BLaER1 (cell line): ENCODE measurements around the gene ASTN2.

Experiments used
- H3K27ac ChIP-seq: shearing (Covaris generic); formaldehyde crosslinking; 2 replicates; pipeline ENCODE4 v1.8.1; 2022
- H3K27me3 ChIP-seq: shearing (Covaris generic); formaldehyde crosslinking; 2 replicates; pipeline ENCODE4 v1.8.1; 2022
- H3K36me3 ChIP-seq: shearing (Covaris generic); formaldehyde crosslinking; 2 replicates; pipeline ENCODE4 v1.8.1; 2022
- H3K4me1 ChIP-seq: shearing (Covaris generic); formaldehyde crosslinking; 2 replicates; pipeline ENCODE4 v1.8.1; 2022
- H3K4me2 ChIP-seq: shearing (Covaris generic); formaldehyde crosslinking; 2 replicates; pipeline ENCODE4 v1.8.1; 2022
- H3K4me3 ChIP-seq: shearing (Covaris generic); formaldehyde crosslinking; 2 replicates; pipeline ENCODE4 v1.8.1; 2022
- H3K9ac ChIP-seq: shearing (Covaris generic); formaldehyde crosslinking; 2 replicates; pipeline ENCODE4 v1.8.1; 2022
- H3K9me3 ChIP-seq: shearing (Covaris generic); formaldehyde crosslinking; 2 replicates; pipeline ENCODE4 v1.8.1; 2022
- H4K20me1 ChIP-seq: shearing (Covaris generic); formaldehyde crosslinking; 2 replicates; pipeline ENCODE4 v1.8.1; 2022
- Cebpa-rat ChIP-seq: shearing (Covaris generic); IDR thresholded peaks from 2 replicates; pipeline ENCODE4 v1.8.1; 2022

ASTN2 gene

DNA sequence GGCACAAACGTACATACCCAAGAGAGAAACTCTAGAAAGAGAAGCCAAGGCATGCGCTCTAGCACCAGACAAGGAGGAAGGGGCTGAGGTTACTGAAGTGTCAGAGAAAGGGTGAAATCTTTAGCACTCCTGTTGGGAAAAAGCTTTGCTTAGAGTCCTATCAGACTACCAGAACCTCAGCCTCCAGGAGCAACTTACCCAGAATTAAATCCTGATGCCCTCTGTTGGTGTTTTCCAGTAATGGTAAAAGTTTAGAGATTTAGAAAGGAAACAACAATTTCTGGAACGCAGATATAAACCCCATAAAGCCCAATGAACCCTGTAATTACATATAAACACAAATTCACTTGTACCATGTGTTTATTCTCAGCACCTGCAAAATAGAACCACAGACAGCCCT lies 33.2 kb upstream of the ASTN2 start:
- Histone ChIP-seq H3K9me3 (no peaks in the 10 kb centered on the region), H3K4me3 (no peak overlapping the region), H4K20me1 (no peaks in the 10 kb centered on the region), H3K9ac (no peak overlapping the region), H3K4me2 (no peak overlapping the region), H3K27ac (no peak overlapping the region), H3K27me3 (no peaks in the 10 kb centered on the region), H3K36me3 (no peaks in the 10 kb centered on the region), H3K4me1 (no peaks in the 10 kb centered on the region)
- TF ChIP-seq Cebpa-rat, result no peak

DNA sequence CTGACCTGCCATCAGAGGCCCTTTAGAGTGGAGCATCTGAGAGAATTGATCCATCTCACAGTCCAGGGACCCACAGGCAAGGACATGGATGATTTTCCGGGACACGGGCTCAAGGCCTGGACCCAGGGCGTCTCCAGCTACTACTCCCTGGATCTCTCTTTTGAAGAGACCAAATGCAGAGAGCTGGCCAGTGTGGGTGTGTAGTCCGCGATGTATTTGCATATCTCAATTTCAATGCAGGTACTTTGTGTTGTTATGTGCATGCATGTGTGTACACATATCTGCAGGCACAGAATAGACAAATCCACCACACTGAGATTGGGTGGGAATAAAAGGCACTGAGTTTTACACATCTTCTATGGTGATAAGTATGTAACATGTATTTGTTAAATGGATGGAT lies 30.8 kb upstream of the ASTN2 start:
- TF ChIP-seq Cebpa-rat, result no peak
- no peaks in the 10 kb centered on the region for H3K36me3 ChIP-seq
- no peaks in the 10 kb centered on the region for H3K9me3 ChIP-seq
- no peaks in the 10 kb centered on the region for H3K27me3 ChIP-seq
- no peak overlapping the region for H3K9ac ChIP-seq
- H3K4me2 ChIP-seq, result no peak overlapping the region
- no peaks in the 10 kb centered on the region for H3K4me1 ChIP-seq
- H3K27ac ChIP-seq, result no peak overlapping the region
- H4K20me1 ChIP-seq, result no peaks in the 10 kb centered on the region
- no peak overlapping the region for H3K4me3 ChIP-seq

DNA sequence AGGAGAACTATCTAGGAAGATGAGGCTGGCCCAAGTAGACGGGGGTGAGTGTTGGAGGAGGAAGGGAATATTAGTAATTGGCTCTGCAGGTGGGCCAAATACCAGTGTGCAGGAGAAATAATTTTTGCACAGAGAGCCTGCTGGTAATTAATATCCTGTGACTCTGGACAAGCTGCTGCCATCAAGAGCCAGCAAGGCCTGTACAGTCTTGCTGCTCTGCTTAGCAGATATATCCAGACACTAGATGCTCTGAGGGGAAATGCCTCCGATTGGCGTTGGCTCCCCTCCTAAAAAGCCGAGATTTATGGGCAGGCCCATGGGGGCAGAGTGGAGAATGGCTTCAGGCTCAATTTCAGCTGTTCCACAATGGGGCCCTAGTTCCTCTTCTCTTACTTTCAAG lies 29.6 kb upstream of the ASTN2 start:
- no peak for TF ChIP-seq Cebpa-rat
- Histone ChIP-seq H4K20me1 (no peaks in the 10 kb centered on the region), H3K36me3 (no peaks in the 10 kb centered on the region), H3K9ac (no peak overlapping the region), H3K27ac (no peak overlapping the region), H3K9me3 (no peaks in the 10 kb centered on the region), H3K4me2 (no peak overlapping the region), H3K4me3 (no peak overlapping the region), H3K27me3 (no peaks in the 10 kb centered on the region), H3K4me1 (no peaks in the 10 kb centered on the region)

DNA sequence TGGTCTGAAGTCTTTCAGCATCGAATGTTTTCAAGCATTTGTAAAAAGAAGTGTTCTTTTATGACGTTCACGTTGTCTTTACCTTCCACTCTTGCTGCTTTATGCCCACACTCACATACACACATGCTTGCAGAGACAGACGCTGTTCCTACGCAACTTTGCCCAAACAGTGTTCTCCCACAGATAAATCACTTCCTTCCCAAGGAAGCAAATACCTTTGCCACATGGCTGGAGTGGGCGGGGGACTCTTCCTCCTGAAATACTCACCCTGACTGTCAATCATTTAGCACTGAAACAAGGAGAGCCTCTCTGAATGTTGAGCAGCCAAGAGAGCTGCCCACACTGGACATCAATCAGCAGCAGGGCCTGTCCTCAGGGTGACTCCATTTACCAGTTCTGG lies 22.4 kb upstream of the ASTN2 start:
- Histone ChIP-seq H3K27ac (no peak overlapping the region), H3K4me3 (no peak overlapping the region), H3K4me1 (no peaks in the 10 kb centered on the region), H3K9me3 (no peaks in the 10 kb centered on the region), H3K27me3 (no peaks in the 10 kb centered on the region), H3K4me2 (no peak overlapping the region), H4K20me1 (no peaks in the 10 kb centered on the region), H3K9ac (no peak overlapping the region), H3K36me3 (no peaks in the 10 kb centered on the region)
- TF ChIP-seq Cebpa-rat, result no peak

DNA sequence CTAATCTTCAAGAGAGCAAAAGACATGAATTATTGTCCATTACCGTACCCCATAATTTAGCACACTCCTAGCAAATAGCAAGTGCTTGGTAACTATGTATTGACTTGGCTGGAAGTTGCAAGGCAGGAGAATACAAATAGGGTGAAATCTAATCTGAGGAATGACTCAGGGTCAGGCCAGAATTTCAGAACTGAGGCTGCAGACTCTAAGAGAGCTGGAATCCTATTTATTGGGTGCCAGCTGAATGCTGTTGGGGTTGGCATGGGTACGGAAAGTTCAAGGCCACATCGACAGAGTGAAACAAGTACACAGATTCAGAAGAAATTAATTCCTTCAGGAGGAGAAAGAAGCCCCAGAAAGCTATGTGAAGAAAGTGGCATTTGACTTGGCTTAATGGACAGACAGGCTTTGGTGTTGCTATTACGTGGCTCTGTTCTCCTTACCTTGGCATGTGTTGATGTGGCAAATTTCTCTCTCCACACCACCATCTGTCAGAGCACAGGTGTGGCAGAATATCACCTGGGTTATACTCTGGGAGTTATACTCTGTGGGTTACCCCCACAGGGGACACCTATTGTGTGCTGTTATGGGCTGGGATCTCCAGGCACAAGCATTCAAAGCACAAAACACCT lies 20.9 kb upstream of the ASTN2 start:
- H4K20me1 ChIP-seq, result no peaks in the 10 kb centered on the region
- no peaks in the 10 kb centered on the region for H3K9me3 ChIP-seq
- H3K9ac ChIP-seq, result no peak overlapping the region
- no peaks in the 10 kb centered on the region for H3K27me3 ChIP-seq
- H3K4me1 ChIP-seq, result no peaks in the 10 kb centered on the region
- H3K4me2 ChIP-seq, result no peak overlapping the region
- no peak overlapping the region for H3K27ac ChIP-seq
- no peak for TF ChIP-seq Cebpa-rat
- no peak overlapping the region for H3K4me3 ChIP-seq
- H3K36me3 ChIP-seq, result no peaks in the 10 kb centered on the region

DNA sequence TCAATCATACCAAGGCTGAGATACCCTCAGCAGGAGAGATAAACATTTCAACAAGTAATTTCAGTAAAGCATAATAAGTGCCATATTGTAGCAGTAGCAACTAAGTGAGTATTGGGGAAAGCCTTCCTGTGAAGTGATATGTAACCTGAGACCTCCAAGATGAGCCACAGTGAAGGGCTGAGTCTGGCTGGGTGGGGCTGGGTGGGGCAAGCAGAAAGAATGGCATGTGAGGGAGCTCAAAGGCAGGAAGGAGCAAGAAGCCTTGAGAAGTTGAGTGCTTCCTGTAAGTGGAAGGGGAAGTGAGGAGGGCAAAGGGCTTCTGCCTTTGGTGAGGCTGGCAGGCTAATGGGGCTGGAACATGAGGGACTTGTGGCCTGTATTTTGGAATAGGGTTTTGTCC lies 19.7 kb upstream of the ASTN2 start:
- Histone ChIP-seq H3K9me3 (no peaks in the 10 kb centered on the region), H3K4me1 (no peaks in the 10 kb centered on the region), H3K4me2 (no peak overlapping the region), H4K20me1 (no peaks in the 10 kb centered on the region), H3K9ac (no peak overlapping the region), H3K27me3 (no peaks in the 10 kb centered on the region), H3K27ac (no peak overlapping the region), H3K36me3 (no peaks in the 10 kb centered on the region), H3K4me3 (no peak overlapping the region)
- TF ChIP-seq Cebpa-rat, result no peak

DNA sequence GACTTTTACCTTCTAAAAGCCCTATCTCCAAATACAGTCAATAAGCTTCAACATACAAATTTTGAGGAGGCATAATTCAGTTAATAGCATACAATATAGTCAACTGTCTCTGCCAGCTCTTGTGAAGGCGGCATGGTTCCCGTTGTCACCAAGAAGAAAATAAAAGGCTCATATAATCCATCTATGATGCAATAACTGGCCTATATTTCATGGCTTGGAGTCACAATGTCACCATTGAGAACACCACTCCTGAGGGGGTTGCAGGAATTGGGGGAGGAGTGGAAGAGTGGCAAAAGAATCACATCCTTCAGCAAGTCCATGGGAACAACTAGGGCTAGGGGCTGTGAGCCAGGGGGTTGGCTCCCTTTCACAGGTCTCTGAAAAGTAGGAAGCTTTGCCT lies 16.0 kb upstream of the ASTN2 start:
- Histone ChIP-seq H3K4me3 (no peak overlapping the region), H3K27me3 (no peaks in the 10 kb centered on the region), H3K4me2 (no peak overlapping the region), H3K4me1 (no peaks in the 10 kb centered on the region), H3K27ac (no peak overlapping the region), H3K36me3 (no peaks in the 10 kb centered on the region), H4K20me1 (no peaks in the 10 kb centered on the region), H3K9me3 (no peaks in the 10 kb centered on the region), H3K9ac (no peak overlapping the region)
- 0 out of 2 replicates have a peak, but pooled peaks have one; percentile 42 for TF ChIP-seq Cebpa-rat

DNA sequence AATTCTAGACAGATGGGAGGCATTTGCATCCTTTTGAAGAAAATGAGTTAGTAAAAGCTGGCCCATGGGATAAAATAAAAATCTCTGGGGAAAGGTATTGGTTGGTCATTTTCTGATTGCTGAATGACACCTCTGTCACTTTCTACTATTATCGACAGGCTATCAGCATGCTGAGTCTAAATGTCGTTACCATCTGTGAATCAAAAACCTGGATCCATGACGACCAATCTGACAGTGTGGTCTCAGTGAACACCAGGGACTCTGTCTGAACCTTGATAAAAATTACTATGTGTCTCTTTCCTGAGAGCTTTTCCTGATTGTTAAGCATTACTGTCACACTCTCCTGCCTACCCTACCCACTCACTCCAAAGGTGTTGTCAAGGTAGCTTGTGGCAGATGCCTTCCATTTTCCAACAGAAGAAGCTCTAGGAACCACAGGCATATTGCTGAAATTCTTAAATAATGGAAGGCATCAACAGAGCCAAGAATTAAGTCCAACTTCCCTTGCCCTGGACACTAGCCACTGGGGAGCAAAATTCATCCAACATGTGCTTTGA lies 12.6 kb upstream of the ASTN2 start:
- H3K4me1 ChIP-seq, result no peaks in the 10 kb centered on the region
- H3K27ac ChIP-seq, result no peak overlapping the region
- H3K9me3 ChIP-seq, result no peaks in the 10 kb centered on the region
- H3K9ac ChIP-seq, result no peak overlapping the region
- no peak for TF ChIP-seq Cebpa-rat
- no peak overlapping the region for H3K4me3 ChIP-seq
- no peaks in the 10 kb centered on the region for H3K36me3 ChIP-seq
- H4K20me1 ChIP-seq, result no peaks in the 10 kb centered on the region
- H3K27me3 ChIP-seq, result no peaks in the 10 kb centered on the region
- H3K4me2 ChIP-seq, result no peak overlapping the region

DNA sequence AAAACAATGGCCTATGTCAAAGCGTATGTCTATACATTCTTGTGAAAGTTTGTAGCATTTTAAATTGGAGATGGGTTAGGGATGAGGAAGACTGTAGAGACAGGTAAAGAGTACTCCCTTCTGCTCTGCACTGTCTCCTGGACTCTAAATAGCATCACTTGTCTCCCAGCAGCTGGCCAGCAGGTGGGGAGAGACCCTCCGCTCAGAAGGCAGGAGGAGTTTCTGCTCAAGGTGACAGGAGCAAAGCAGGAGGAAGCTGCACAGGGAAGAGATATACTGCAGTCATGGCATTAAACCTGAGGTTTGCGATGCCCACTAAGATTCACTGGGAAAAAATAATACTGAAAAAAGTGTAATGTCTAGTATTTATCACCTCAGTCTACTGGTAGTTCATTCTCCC lies 10.7 kb upstream of the ASTN2 start:
- TF ChIP-seq Cebpa-rat, result no peak
- no peaks in the 10 kb centered on the region for H3K27me3 ChIP-seq
- no peak overlapping the region for H3K4me3 ChIP-seq
- no peak overlapping the region for H3K9ac ChIP-seq
- no peak overlapping the region for H3K4me2 ChIP-seq
- no peaks in the 10 kb centered on the region for H3K9me3 ChIP-seq
- H3K36me3 ChIP-seq, result no peaks in the 10 kb centered on the region
- no peak overlapping the region for H3K27ac ChIP-seq
- no peaks in the 10 kb centered on the region for H3K4me1 ChIP-seq
- no peaks in the 10 kb centered on the region for H4K20me1 ChIP-seq

DNA sequence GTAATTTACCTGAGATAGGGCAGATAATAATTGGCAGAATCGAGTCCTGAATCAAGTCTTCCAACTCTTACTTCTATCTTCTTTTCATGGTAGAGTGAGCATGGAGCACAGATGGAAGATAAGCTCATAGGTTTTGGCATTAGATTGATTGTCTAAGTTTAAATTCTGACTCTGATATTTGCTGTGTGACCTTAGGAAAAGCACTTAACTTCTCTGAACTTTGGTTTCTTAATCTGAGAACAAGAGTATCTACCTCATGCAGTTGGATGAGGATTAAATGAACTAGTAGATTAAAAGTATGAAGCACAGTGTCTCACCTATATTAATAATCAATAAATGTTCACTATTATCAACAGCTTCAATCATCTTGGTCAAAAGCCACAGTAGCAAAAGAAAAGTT lies 9.4 kb upstream of the ASTN2 start:
- no peak overlapping the region for H3K9ac ChIP-seq
- H3K4me1 ChIP-seq, result no peaks in the 10 kb centered on the region
- H3K36me3 ChIP-seq, result no peaks in the 10 kb centered on the region
- TF ChIP-seq Cebpa-rat, result no peak
- H4K20me1 ChIP-seq, result no peaks in the 10 kb centered on the region
- H3K4me2 ChIP-seq, result no peak overlapping the region
- no peaks in the 10 kb centered on the region for H3K9me3 ChIP-seq
- no peaks in the 10 kb centered on the region for H3K27me3 ChIP-seq
- H3K27ac ChIP-seq, result no peak overlapping the region
- no peak overlapping the region for H3K4me3 ChIP-seq

DNA sequence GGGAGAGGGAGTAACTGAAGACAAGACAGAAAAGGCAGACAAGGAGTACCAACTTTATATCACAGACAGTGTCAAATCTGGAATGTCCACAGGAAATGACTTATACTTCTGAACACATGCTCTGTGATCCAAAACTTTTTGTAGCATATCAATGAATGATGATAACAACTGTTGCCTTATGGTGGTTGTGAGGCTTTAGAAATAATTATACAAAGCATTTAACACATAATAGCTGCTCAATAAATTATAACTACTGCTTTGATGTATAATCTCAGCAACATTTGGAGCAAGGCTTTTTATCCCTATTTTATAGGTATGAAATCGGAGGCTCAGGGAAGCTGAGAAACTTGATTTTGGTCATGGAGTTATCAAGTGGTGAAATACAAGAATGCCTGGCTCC lies 3.3 kb upstream of the ASTN2 start:
- peaks cover 41% of the 10 kb centered on the region for H3K27me3 ChIP-seq
- H3K9me3 ChIP-seq, result no peaks in the 10 kb centered on the region
- no peak for TF ChIP-seq Cebpa-rat
- no peak overlapping the region for H3K4me2 ChIP-seq
- no peak overlapping the region for H3K9ac ChIP-seq
- no peak overlapping the region for H3K4me3 ChIP-seq
- H3K36me3 ChIP-seq, result no peaks in the 10 kb centered on the region
- peaks cover 13% of the 10 kb centered on the region for H4K20me1 ChIP-seq
- H3K4me1 ChIP-seq, result peaks cover 18% of the 10 kb centered on the region
- no peak overlapping the region for H3K27ac ChIP-seq
